Testis (tissue), 3 donors: ENCODE data around the gene CTNNA2. TPM values are rescaled to one million over a fixed set of nuclear protein-coding genes. Genes with fewer than 3 reads are reported as not detected.

Source experiments
- DNase-seq: peaks from one replicate; pipeline ENCODE4 v3.0.0-alpha.2; 2019
- H3K27ac ChIP-seq, 2 donors: fragments of 200-600 bp; sonication (generic); one replicate each; pipeline ENCODE4 v1.5.1; 2019
- H3K27me3 ChIP-seq: fragments of 200-600 bp; sonication (generic); one replicate; pipeline ENCODE4 v1.5.1; 2019
- H3K36me3 ChIP-seq: fragments of 200-600 bp; sonication (generic); one replicate; pipeline ENCODE4 v1.5.1; 2017; ENCODE audit warnings: low read depth; ENCODE audit errors: missing control alignments
- H3K4me1 ChIP-seq: fragments of 200-600 bp; sonication (generic); one replicate; pipeline ENCODE4 v1.5.1; 2019
- H3K4me3 ChIP-seq, 2 donors: fragments of 200-600 bp; sonication (generic); one replicate each; pipeline ENCODE4 v1.5.1; 2017 to 2019
- H3K9me3 ChIP-seq: fragments of 200-600 bp; sonication (generic); one replicate; pipeline ENCODE4 v1.5.1; 2017
- POLR2A ChIP-seq: fragments of 450-650 bp; IDR thresholded peaks from one replicate; pipeline ENCODE4 v1.6.1; 2017; ENCODE audit warnings: antibody characterized with exemption, mild to moderate bottlenecking, moderate library complexity
- WGBS, 2 donors: methylation state at CpG; one replicate each; pipeline ENCODE4 v1.1.5; 2018; 5-methylcytosine and 5-hydroxymethylcytosine counted together
- intact Hi-C: fragments of 100-400 bp; cut with DNase I; formaldehyde crosslinking; loops from one replicate; pipeline ENCODE4 v1.15.1; 2023; ENCODE audit warnings: low total_unique reads
- polyA plus RNA-seq: library from polyadenylated mRNA; stranded (reverse); fragments of 350-450 nt; fragmentation: Illumina TruSeq; extraction: RNeasy Lipid Tissue Mini Kit (QIAGEN cat#74804); gene quantifications from one replicate; pipeline ENCODE4 v1.2.3, GENCODE V29; 2014; ENCODE audit warnings: low read depth, low replicate concordance; ENCODE audit not compliant: insufficient read depth
- total RNA-seq, 2 donors: library from RNA; depleted of rRNA; stranded (reverse); fragments of >200 nt; gene quantifications; one replicate each; pipeline ENCODE4 v1.2.3, GENCODE V29; 2016
- TF ChIP-seq, protein P1 (sequence below), 3 experiments: fragments of 450-650 bp in 2 of 3; fragments of 200-600 bp in 1 of 3; sonication (generic) in 1 of 3; IDR thresholded peaks; one replicate each; pipeline ENCODE4 v1.5.1; 2016 to 2019; ENCODE audit warnings: antibody characterized with exemption in 3 of 3, mild to moderate bottlenecking in 2 of 3, moderate library complexity in 1 of 3

CTNNA2 gene
- total and polyA plus RNA-seq, 3 donors from 2014 or later, result 36.8 to 44.5 (median 43.4) TPM

DNA sequence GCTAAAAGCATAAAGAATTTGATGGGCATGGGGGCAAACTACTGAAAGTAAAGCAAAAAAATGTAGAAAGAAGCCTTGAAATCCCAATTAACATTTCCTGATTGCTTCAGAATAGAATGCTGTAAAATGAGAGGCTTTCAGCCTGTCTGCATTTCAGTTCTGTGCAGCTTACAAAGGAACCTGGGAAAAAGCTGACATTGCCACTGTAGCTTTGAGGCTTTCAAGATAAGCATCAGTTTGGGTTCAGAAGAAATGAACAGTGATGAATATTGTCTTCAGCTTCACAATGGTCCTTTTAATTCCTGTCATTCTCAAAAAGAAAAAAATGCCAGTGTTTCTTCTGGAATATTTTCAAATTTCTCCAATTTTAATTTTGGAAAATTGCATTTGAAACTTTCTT is 549.0 kb downstream of the CTNNA2 start:
- Histone ChIP-seq H3K4me1 (no peaks in the 10 kb centered on the region), H3K27me3 (no peaks in the 10 kb centered on the region), H3K27ac (no peak overlapping the region), H3K36me3 (no peaks in the 10 kb centered on the region), H3K4me3 (no peak overlapping the region), H3K9me3 (no peaks in the 10 kb centered on the region)
- DNase-seq, result no peak
- intact Hi-C loops, result no loop called here
- no peak for TF ChIP-seq POLR2A
- TF ChIP-seq, protein P1, sequence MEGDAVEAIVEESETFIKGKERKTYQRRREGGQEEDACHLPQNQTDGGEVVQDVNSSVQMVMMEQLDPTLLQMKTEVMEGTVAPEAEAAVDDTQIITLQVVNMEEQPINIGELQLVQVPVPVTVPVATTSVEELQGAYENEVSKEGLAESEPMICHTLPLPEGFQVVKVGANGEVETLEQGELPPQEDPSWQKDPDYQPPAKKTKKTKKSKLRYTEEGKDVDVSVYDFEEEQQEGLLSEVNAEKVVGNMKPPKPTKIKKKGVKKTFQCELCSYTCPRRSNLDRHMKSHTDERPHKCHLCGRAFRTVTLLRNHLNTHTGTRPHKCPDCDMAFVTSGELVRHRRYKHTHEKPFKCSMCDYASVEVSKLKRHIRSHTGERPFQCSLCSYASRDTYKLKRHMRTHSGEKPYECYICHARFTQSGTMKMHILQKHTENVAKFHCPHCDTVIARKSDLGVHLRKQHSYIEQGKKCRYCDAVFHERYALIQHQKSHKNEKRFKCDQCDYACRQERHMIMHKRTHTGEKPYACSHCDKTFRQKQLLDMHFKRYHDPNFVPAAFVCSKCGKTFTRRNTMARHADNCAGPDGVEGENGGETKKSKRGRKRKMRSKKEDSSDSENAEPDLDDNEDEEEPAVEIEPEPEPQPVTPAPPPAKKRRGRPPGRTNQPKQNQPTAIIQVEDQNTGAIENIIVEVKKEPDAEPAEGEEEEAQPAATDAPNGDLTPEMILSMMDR (IDR thresholded peaks at IDR 0.05), result no peak

DNA sequence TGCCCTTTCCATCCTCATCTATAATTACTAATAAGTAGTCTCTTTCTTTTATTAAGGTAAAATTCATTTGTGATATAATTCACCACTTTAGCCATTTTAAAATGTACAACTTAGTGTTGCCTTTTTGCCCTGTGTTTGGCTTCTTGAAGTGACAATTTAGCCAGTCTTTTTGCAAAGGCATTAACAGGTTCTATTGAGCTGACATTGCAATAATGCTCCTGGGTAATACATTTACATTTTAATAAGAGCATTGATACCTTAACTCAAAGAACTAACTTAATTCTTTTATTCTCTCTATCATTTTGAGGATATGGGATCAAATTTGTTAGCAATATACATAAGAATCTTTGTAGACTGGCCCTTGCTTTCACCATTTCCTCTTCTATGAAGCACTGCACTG is 549.4 kb downstream of the CTNNA2 start:
- no peak overlapping the region for H3K4me3 ChIP-seq
- no peaks in the 10 kb centered on the region for H3K36me3 ChIP-seq
- intact Hi-C loops, result no loop called here
- no peak overlapping the region for H3K27ac ChIP-seq
- TF ChIP-seq POLR2A, result no peak
- no peaks in the 10 kb centered on the region for H3K4me1 ChIP-seq
- H3K27me3 ChIP-seq, result no peaks in the 10 kb centered on the region
- H3K9me3 ChIP-seq, result no peaks in the 10 kb centered on the region
- no peak for DNase-seq

DNA sequence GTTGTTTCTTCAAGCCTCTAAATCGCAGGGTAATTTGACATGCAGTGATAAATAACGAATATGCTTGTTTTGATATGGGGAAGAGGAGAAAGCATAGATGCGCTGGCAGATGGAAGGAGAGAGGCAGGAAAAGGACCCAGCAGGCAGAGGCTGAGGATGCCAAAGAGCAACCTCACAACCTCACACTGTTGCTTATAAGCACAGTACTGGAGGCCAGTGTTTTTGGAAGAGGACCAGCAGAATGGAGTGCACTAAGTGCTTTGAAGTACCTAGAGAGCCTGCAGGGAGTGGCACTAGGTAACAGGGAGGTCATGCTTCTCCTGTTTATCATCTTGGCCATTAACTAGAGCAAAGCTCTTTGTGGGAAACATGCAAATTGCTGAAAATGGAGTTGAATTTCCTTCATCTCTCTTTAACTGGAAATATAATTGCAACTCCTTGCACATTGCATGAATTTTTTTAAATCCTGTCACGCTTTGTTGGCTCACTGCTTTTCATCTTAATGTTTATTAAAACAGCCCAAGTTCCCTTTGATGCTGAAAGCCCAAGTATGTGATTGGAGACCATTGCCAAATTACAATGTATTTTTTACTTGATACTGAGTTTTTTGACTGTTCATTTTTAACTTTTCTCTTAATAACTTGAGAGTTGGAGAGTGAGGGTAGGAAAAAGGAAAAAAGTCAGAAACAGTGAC is 555.3 kb downstream of the CTNNA2 start:
- Histone ChIP-seq H3K4me3 (no peak overlapping the region), H3K9me3 (no peaks in the 10 kb centered on the region), H3K27me3 (no peaks in the 10 kb centered on the region), H3K36me3 (no peaks in the 10 kb centered on the region), H3K27ac (no peak overlapping the region), H3K4me1 (no peaks in the 10 kb centered on the region)
- TF ChIP-seq, protein P1 (IDR thresholded peaks at IDR 0.05), result no peak
- no peak for TF ChIP-seq POLR2A
- WGBS, 2 donors, result 63 to 76% methylated on average over 4 of the region's 4 CpGs
- no peak for DNase-seq
- intact Hi-C loops, result no loop called here

DNA sequence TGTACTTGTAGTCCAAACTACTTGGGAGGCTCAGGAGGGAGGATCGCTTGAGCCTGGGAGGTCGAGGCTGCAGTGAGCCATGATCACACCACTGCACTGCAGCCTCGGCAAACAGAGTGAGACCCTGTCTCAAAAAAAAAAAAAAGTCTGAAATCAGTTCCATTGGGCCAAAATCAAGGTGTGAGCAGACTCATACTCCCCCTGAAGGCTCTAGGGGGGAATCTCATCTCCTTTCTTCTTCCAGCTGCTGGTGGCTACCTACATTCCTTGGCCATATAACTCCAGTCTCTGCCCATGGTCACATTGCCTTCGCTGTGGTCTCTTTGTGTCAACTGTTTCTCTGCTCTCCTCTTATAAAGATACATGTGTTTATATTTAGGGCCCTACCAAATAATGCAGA is 557.7 kb downstream of the CTNNA2 start:
- Histone ChIP-seq H3K4me1 (no peaks in the 10 kb centered on the region), H3K27me3 (no peaks in the 10 kb centered on the region), H3K4me3 (no peak overlapping the region), H3K36me3 (no peaks in the 10 kb centered on the region), H3K27ac (no peak overlapping the region), H3K9me3 (no peaks in the 10 kb centered on the region)
- DNase-seq, result no peak
- no peak for TF ChIP-seq POLR2A
- TF ChIP-seq, protein P1 (IDR thresholded peaks at IDR 0.05), result no peak
- intact Hi-C loops, result no loop called here
- WGBS, 2 donors, result 90 to 98% methylated on average over 4 of the region's 4 CpGs

DNA sequence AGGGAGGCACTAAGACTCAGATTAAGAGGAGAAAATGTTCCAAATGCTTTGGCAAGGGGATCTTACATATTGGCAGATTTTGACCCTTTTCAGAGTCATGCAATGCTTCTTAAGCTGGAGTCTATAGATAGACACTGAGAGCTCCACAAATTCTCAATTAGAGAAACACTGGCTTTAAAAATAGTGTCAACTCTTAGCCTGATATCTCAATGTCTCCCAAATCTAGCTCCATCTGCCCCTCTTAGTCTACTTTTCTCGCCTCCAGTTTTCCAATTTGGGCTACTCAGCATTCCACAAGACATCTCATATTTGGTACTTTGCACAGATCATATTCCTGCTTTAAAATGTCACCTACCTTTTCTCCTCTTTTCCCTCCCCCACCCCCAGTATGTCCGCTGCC is 559.1 kb downstream of the CTNNA2 start:
- no peak overlapping the region for H3K27ac ChIP-seq
- H3K9me3 ChIP-seq, result no peaks in the 10 kb centered on the region
- TF ChIP-seq POLR2A, result no peak
- no peaks in the 10 kb centered on the region for H3K4me1 ChIP-seq
- no peak for DNase-seq
- no peak overlapping the region for H3K4me3 ChIP-seq
- WGBS, 2 donors, result 87 to 92% methylated on average over 2 of the region's 2 CpGs
- no peaks in the 10 kb centered on the region for H3K27me3 ChIP-seq
- intact Hi-C loops, result no loop called here
- no peaks in the 10 kb centered on the region for H3K36me3 ChIP-seq

DNA sequence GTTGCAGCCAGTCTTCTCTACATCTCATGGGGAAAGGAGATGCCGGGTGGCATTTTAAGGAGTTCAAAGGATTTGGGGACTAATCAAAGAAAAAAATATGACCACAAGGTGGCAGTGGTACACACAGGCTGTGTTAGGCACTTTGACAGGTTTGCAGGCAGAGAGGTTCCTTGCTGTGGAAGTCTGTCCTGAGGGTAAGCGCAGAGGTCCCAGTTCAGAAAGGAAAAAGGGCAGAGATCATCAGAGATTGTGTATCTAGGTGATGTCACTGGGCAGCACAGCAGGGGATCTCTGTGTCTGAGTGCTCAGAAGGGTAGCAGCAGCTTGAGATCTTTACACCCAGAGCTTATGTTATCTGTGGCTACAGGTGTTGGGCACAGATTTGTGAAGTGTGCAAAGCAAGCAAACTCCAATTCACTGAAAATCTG is 560.3 kb downstream of the CTNNA2 start:
- no peaks in the 10 kb centered on the region for H3K36me3 ChIP-seq
- no peak overlapping the region for H3K27ac ChIP-seq
- no peaks in the 10 kb centered on the region for H3K4me1 ChIP-seq
- no peak for TF ChIP-seq POLR2A
- TF ChIP-seq, protein P1 (IDR thresholded peaks at IDR 0.05), result peak; percentile 29 to 56 (median 40)
- intact Hi-C loops, result no loop called here
- H3K9me3 ChIP-seq, result no peaks in the 10 kb centered on the region
- no peak overlapping the region for H3K4me3 ChIP-seq
- DNase-seq, result peak; percentile 49
- WGBS, 2 donors, result 23 to 39% methylated on average over 2 of the region's 2 CpGs
- H3K27me3 ChIP-seq, result no peaks in the 10 kb centered on the region
